Panc1 (cell line): Measurements from ENCODE around the gene TMEM45B. TPM values are rescaled to one million over a fixed set of nuclear protein-coding genes. Genes with fewer than 3 reads are reported as not detected.

ENCODE experiments used
- ATAC-seq: fragments of 200-7000 bp; cut with Tn5 transposase; 2 replicates; pipeline ENCODE4 v1.9.1; 2020; ENCODE audit warnings: mild to moderate bottlenecking, moderate library complexity
- BruUV-seq: library from RNA; stranded (reverse); fragments of 400-500 nt; replicated peaks from 2 replicates; lab custom pipeline; 2021; lab: Mats Ljungman, UMichigan
- CTCF ChIA-PET: fragments of 300-600 bp; sonication (Branson Sonifier 250); formaldehyde crosslinking; loops from one replicate; lab custom pipeline; 2022; ENCODE audit warnings: antibody characterized with exemption; lab: Charles Lee
- POLR2A ChIA-PET: fragments of 300-600 bp; sonication (Branson Sonifier 250); formaldehyde crosslinking; loops from one replicate; lab custom pipeline; 2022; ENCODE audit warnings: antibody characterized with exemption; lab: Charles Lee
- DNase-seq: peaks from one replicate; pipeline ENCODE4 v3.0.0-alpha.2; 2010; ENCODE audit warnings: low read depth, low spot score
- H3K27ac ChIP-seq: 2 replicates; pipeline ENCODE4 v1.5.1; 2011; ENCODE audit warnings: mild to moderate bottlenecking, low read length, inconsistent platforms
- H3K27me3 ChIP-seq: fragments of 200-500 bp; sonication (Bioruptor generic); 2 replicates; pipeline ENCODE4 v1.6.0; 2014; ENCODE audit warnings: low read length, inconsistent platforms; ENCODE audit not compliant: control insufficient read depth, insufficient read depth
- H3K36me3 ChIP-seq: fragments of 200-500 bp; sonication (Bioruptor generic); 2 replicates; pipeline ENCODE4 v1.5.1; 2014; ENCODE audit warnings: inconsistent platforms, mild to moderate bottlenecking, low read length, moderate library complexity; ENCODE audit not compliant: control insufficient read depth, insufficient read depth
- H3K4me1 ChIP-seq: 2 replicates; pipeline ENCODE4 v1.5.1; 2011; ENCODE audit warnings: inconsistent platforms, mild to moderate bottlenecking, low read length, moderate library complexity; ENCODE audit not compliant: control insufficient read depth, insufficient read depth
- H3K4me3 ChIP-seq, 2 experiments: 2 replicates each; pipeline ENCODE4 v1.5.1; 2011 to 2012; ENCODE audit warnings: low read depth in 2 of 2, low read length in 2 of 2, mild to moderate bottlenecking in 2 of 2, inconsistent platforms in 1 of 2, moderate library complexity in 1 of 2
- H3K9me3 ChIP-seq: fragments of 200-500 bp; sonication (Bioruptor generic); 2 replicates; pipeline ENCODE4 v1.5.1; 2014; ENCODE audit warnings: low read depth, mild to moderate bottlenecking, inconsistent platforms, low read length, moderate library complexity; ENCODE audit not compliant: control insufficient read depth, insufficient read depth
- POLR2AphosphoS5 ChIP-seq: IDR thresholded peaks from 2 replicates; pipeline ENCODE4 v1.6.1; 2012; ENCODE audit warnings: mild to moderate bottlenecking, low read depth, low read length, moderate library complexity
- SIN3A ChIP-seq: IDR thresholded peaks from 2 replicates; pipeline ENCODE4 v1.6.1; 2012; ENCODE audit warnings: low read depth, mild to moderate bottlenecking, low read length, moderate library complexity, borderline replicate concordance; ENCODE audit not compliant: insufficient read depth
- TCF7L2 ChIP-seq: IDR thresholded peaks from 2 replicates; pipeline ENCODE4 v1.6.1; 2011; ENCODE audit warnings: mild to moderate bottlenecking, low read depth, low read length, inconsistent platforms
- in situ Hi-C: cut with HindIII; loops from 2 replicates; pipeline ENCODE4 v1.10.0; 2016; ENCODE audit warnings: low sequenced_read_pairs, low pct_unique_long_range_greater_than_20kb
- intact Hi-C: fragments of 100-400 bp; cut with micrococcal nuclease; formaldehyde crosslinking; loops from one replicate; pipeline ENCODE4 v1.10.0; 2022; ENCODE audit not compliant: unreplicated experiment
- total RNA-seq: library from RNA; stranded (reverse); gene quantifications from one replicate; pipeline ENCODE4 v1.2.1, GENCODE V29; 2021; ENCODE audit not compliant: unreplicated experiment
- TF ChIP-seq, protein P1 (sequence below): fragments of 450-650 bp; IDR thresholded peaks from 2 replicates; pipeline ENCODE4 v1.5.1; 2017; ENCODE audit warnings: mild to moderate bottlenecking
- TF ChIP-seq, protein P2 (sequence below), 2 experiments: IDR thresholded peaks; 2 replicates each; pipeline ENCODE4 v1.6.1; 2011 to 2012; ENCODE audit warnings: low read depth in 2 of 2, control low read depth in 1 of 2, low read length in 1 of 2, mild to moderate bottlenecking in 1 of 2, moderate library complexity in 1 of 2; ENCODE audit not compliant: insufficient read depth in 1 of 2

The TMEM45B gene
- total RNA-seq, 1 experiment from 2014 or later: 2.6 TPM

DNA sequence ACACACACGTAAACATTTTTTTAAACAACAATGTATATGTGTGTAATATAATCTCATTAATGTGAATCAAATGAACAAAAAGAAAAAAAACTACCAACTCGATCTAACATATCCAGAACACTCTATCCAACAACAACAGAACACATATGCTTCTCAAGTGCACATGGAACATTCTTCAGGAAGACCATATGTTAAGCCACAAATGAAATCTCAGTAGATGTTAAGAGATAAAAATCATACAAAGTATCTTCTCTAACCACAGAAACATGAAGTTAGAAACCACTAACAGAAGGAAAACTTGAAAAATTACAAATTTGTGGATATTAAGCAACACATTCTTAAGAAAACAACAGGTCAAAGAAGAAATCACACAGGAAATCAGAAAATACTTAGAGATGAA lies 25.5 kb upstream of the TMEM45B start:
- no peak for TF ChIP-seq POLR2AphosphoS5
- TF ChIP-seq, protein P1, sequence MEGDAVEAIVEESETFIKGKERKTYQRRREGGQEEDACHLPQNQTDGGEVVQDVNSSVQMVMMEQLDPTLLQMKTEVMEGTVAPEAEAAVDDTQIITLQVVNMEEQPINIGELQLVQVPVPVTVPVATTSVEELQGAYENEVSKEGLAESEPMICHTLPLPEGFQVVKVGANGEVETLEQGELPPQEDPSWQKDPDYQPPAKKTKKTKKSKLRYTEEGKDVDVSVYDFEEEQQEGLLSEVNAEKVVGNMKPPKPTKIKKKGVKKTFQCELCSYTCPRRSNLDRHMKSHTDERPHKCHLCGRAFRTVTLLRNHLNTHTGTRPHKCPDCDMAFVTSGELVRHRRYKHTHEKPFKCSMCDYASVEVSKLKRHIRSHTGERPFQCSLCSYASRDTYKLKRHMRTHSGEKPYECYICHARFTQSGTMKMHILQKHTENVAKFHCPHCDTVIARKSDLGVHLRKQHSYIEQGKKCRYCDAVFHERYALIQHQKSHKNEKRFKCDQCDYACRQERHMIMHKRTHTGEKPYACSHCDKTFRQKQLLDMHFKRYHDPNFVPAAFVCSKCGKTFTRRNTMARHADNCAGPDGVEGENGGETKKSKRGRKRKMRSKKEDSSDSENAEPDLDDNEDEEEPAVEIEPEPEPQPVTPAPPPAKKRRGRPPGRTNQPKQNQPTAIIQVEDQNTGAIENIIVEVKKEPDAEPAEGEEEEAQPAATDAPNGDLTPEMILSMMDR: no peak
- TF ChIP-seq SIN3A: no peak
- TF ChIP-seq, protein P2, sequence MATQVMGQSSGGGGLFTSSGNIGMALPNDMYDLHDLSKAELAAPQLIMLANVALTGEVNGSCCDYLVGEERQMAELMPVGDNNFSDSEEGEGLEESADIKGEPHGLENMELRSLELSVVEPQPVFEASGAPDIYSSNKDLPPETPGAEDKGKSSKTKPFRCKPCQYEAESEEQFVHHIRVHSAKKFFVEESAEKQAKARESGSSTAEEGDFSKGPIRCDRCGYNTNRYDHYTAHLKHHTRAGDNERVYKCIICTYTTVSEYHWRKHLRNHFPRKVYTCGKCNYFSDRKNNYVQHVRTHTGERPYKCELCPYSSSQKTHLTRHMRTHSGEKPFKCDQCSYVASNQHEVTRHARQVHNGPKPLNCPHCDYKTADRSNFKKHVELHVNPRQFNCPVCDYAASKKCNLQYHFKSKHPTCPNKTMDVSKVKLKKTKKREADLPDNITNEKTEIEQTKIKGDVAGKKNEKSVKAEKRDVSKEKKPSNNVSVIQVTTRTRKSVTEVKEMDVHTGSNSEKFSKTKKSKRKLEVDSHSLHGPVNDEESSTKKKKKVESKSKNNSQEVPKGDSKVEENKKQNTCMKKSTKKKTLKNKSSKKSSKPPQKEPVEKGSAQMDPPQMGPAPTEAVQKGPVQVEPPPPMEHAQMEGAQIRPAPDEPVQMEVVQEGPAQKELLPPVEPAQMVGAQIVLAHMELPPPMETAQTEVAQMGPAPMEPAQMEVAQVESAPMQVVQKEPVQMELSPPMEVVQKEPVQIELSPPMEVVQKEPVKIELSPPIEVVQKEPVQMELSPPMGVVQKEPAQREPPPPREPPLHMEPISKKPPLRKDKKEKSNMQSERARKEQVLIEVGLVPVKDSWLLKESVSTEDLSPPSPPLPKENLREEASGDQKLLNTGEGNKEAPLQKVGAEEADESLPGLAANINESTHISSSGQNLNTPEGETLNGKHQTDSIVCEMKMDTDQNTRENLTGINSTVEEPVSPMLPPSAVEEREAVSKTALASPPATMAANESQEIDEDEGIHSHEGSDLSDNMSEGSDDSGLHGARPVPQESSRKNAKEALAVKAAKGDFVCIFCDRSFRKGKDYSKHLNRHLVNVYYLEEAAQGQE (IDR thresholded peaks at IDR 0.05; ENCODE audit: insufficient read depth in 1 of 2, low read depth in 2 of 2, low read length in 1 of 2): no peak
- no peak for TF ChIP-seq TCF7L2
- H3K9me3 ChIP-seq: no peaks in the 10 kb centered on the region
- no TSS peak for BruUV-seq
- in situ Hi-C loops: no loop called here
- no peaks in the 10 kb centered on the region for H3K36me3 ChIP-seq
- no peak overlapping the region for H3K27ac ChIP-seq
- peaks cover 9% of the 10 kb centered on the region for H3K27me3 ChIP-seq
- POLR2A ChIA-PET: no interaction called here
- no peaks in the 10 kb centered on the region for H3K4me1 ChIP-seq
- no peak for DNase-seq
- H3K4me3 ChIP-seq: no peak overlapping the region
- CTCF ChIA-PET: no interaction called here
- intact Hi-C loops: no loop called here
- no peak for ATAC-seq

GRCh38 chr11:129791515-129791914 lies 24.1 kb upstream of the TMEM45B start:
- peaks cover 9% of the 10 kb centered on the region for H3K27me3 ChIP-seq
- no peak overlapping the region for H3K4me3 ChIP-seq
- H3K36me3 ChIP-seq: no peaks in the 10 kb centered on the region
- intact Hi-C loops (no loop called here), in situ Hi-C loops (no loop called here)
- no peak overlapping the region for H3K27ac ChIP-seq
- no peaks in the 10 kb centered on the region for H3K4me1 ChIP-seq
- no peak for DNase-seq
- TF ChIP-seq, protein P2 (IDR thresholded peaks at IDR 0.05; ENCODE audit: insufficient read depth in 1 of 2, low read depth in 2 of 2, low read length in 1 of 2): no peak
- TF ChIP-seq POLR2AphosphoS5 (no peak), TCF7L2 (no peak), SIN3A (no peak)
- TF ChIP-seq, protein P1: no peak
- no TSS peak for BruUV-seq
- ATAC-seq: no peak
- ChIA-PET CTCF (interaction anchor here (0.6 kb wide), 1 partner anchor 55 kb away, joined by 4 read pairs; no protein-coding TSS in a partner anchor), POLR2A (no interaction called here)
- H3K9me3 ChIP-seq: no peaks in the 10 kb centered on the region
